Hepatic stellate cell (primary cell): ENCODE data around the gene ANAPC15.
"Not testable (repeated sequence)": the region's sequence is repeated elsewhere in the genome, so short reads cannot be mapped to it uniquely, and the experiment has no call there.

Experiments
- DNase-seq: peaks from one replicate; pipeline ENCODE4 v3.0.0; 2011; ENCODE audit warnings: low spot score

The ANAPC15 gene

GRCh38 chr11:72112143-72112977 is at the start of gene ANAPC15:
ANAPC15 (minus strand) TSS chr11:72112695; CDS start chr11:72111276, 1,419 bp downstream.
- DNase-seq, result peak; percentile 93

- no peak for DNase-seq
Measured at GRCh38 chr11:72160319-72160718, 47.8 kb upstream of the ANAPC15 start.

GRCh38 chr11:72157131-72157530 is 44.6 kb upstream of the ANAPC15 start:
- DNase-seq, result no peak

GRCh38 chr11:72155751-72156150 is 43.3 kb upstream of the ANAPC15 start:
- no peak for DNase-seq

GRCh38 chr11:72154816-72155215 is 42.3 kb upstream of the ANAPC15 start:
- no peak for DNase-seq

GRCh38 chr11:72153874-72154273 is 41.4 kb upstream of the ANAPC15 start:
- DNase-seq, result not testable (repeated sequence)

- DNase-seq, result no peak
Measured at GRCh38 chr11:72150882-72151281, 38.4 kb upstream of the ANAPC15 start.

- DNase-seq, result no peak
Measured at GRCh38 chr11:72146625-72147024, 34.1 kb upstream of the ANAPC15 start.

- DNase-seq, result peak; percentile 35
Measured at GRCh38 chr11:72144807-72145565, 32.5 kb upstream of the ANAPC15 start.

- DNase-seq, result not testable (repeated sequence)
Measured at GRCh38 chr11:72142543-72142942, 30.0 kb upstream of the ANAPC15 start.

- not testable (repeated sequence) for DNase-seq
Measured at GRCh38 chr11:72142086-72142485, 29.6 kb upstream of the ANAPC15 start.

GRCh38 chr11:72141066-72141465 is 28.6 kb upstream of the ANAPC15 start:
- peak; percentile 84 for DNase-seq

- DNase-seq, result no peak
Measured at GRCh38 chr11:72140661-72141060, 28.2 kb upstream of the ANAPC15 start.

GRCh38 chr11:72139500-72139899 is 27.0 kb upstream of the ANAPC15 start:
- no peak for DNase-seq

GRCh38 chr11:72138821-72139390 is 26.4 kb upstream of the ANAPC15 start:
- no peak for DNase-seq

- DNase-seq, result no peak
Measured at GRCh38 chr11:72136684-72137262, 24.3 kb upstream of the ANAPC15 start.

- DNase-seq, result peak; percentile 76
Measured at GRCh38 chr11:72135891-72136683, 23.6 kb upstream of the ANAPC15 start.

GRCh38 chr11:72135473-72135872 is 23.0 kb upstream of the ANAPC15 start, which contains the start of gene FOLR3:
FOLR3 (plus strand) TSS chr11:72135725; CDS start chr11:72135953, 228 bp downstream.
- not testable (repeated sequence) for DNase-seq

GRCh38 chr11:72132646-72133045 is 20.2 kb upstream of the ANAPC15 start:
- no peak for DNase-seq

GRCh38 chr11:72129381-72129780 is 16.9 kb upstream of the ANAPC15 start:
- no peak for DNase-seq

- DNase-seq, result no peak
Measured at GRCh38 chr11:72127923-72128322, 15.4 kb upstream of the ANAPC15 start.
